GM18861 (cell line): Measurements from ENCODE around the gene MORN1.
A peak's percentile ranks its signal among the peaks of the same experiment; 100 is the strongest.
"Not testable (repeated sequence)": the region's sequence is repeated elsewhere in the genome, so short reads cannot be mapped to it uniquely, and the experiment has no call there.

Experiments used
- ATAC-seq: cut with Tn5 transposase; IDR thresholded peaks from one replicate; pipeline ENCODE4 v1.9.1; 2021; ENCODE audit not compliant: unreplicated experiment

Gene MORN1

DNA sequence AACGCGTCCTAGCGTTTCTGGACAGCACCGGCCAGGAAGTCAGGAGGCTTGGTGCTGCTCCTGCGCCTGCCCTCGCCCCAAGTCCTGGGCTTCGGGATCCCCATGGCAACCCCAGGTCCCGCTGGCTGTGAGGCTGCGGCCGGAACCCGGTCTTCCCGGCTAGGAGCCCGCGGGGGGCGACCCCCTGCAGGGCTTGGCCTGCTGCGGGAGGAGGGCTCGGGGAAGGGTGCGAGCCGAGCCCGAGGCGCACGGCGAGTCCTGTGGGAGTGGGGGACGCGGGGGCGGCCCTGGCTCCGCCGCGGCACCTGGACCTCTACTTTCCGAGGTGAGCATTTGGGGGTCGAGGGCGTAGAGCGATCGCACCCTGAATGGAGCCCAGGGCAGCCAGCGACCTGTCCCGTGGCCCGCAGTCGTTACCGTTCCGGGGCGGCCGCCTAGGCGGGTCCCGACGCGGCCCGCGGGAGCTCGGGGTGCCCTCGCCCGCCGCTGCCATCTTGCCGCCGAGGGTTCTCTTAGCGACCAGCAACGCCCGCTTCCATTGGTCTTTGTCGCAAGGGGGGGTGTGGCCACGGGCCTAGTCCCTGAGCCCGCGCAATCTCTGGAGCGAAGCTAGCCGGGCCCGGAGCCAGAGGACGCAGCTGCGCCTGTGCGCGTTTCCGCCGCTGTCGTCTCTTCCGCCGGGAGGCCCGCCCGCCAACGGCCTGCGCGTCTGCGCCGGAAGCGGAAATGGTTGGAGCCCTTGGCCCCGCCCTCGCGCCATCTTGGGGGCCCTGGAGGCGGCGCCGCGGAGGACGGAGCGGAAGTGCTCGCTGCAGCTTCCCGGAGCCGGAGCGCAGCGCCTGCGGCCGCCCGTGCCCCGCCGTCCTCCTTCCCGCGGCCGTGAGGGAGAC is at the start of gene MORN1, which contains the start of gene RER1:
MORN1 (minus strand) TSS at position 514 of the 890 bp plus-strand sequence; CDS start at position 493, 21 bp downstream.
RER1 (plus strand) TSS at position 801 of the 890 bp plus-strand sequence. CDS start 3,950 bp downstream, outside the sequence.
- peak; percentile 84 for ATAC-seq

DNA sequence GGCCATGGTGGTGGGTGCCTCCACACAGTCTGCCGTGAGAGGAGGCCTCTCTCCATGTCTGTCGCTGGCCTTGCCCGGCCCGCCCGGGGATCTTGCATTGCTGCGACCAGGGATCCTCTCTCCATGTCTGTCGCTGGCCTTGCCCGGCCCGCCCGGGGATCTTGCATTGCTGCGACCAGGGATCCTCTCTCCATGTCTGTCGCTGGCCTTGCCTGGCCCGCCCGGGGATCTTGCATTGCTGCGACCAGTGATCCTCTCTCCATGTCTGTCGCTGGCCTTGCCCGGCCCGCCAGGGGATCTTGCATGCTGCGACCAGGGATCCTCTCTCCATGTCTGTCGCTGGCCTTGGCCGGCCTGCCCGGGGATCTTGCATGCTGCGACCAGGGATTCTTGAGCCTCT is 49.0 kb upstream of the MORN1 start:
- ATAC-seq, result not testable (repeated sequence)

DNA sequence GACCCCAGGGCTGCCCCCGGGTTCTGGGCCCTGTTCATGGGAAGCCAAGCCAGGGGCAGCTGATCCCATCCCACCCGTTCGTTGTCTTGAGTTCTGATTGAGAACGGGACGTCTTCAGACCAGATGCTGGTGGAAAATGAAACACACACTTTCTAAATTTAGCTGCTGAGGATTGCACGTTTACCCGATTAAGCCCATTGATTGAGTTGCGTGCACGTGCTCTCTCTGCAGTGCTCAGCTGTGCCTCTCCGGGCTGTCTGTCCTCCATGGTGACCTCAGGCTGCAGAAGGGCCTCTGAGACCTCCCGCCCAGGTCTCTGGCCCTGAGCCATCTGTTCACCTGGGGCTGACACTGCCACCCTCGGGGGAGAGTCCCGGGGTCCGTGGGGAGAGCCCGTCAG is 48.0 kb upstream of the MORN1 start:
- ATAC-seq, result no peak

DNA sequence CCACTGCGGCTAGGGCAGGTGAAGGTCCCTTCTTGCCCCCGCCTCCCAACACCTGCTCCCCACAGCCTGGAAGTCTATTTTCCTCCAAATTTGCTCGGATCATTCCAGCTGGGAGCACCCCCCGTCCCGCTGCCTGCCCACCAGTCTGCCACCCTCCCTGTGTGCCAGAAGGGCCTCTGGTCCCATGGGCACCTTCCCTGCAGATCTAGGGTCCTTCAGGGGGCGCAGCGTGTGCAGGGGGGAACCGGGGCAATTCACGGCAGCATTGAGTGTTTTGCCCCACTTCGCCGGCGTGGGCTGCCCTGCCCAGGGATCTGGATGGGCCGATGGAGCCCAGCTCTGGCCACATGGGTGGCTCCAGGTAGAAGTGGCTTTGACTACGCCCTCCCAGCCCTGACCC is 47.3 kb upstream of the MORN1 start:
- ATAC-seq, result no peak

DNA sequence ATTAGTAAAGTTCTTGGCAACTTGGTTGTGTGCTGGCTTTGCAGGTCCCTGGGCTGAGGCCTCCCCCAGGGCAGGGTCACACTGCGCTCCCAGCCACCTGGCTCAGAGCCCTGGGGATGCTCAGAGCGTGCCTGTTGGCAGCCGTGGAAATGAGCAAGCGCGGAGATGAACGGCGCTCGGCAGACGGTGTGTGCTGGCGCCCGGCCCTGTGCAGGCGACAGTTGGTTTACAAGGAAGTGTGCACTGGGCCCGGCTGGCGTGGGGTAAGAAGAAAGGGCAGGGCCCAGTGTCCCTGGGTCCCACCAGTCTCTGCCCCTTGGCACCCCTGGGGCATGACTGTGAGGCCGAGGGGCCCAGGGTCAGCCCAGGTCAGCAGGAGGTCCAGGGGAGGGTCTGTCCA is 46.7 kb upstream of the MORN1 start:
- no peak for ATAC-seq

DNA sequence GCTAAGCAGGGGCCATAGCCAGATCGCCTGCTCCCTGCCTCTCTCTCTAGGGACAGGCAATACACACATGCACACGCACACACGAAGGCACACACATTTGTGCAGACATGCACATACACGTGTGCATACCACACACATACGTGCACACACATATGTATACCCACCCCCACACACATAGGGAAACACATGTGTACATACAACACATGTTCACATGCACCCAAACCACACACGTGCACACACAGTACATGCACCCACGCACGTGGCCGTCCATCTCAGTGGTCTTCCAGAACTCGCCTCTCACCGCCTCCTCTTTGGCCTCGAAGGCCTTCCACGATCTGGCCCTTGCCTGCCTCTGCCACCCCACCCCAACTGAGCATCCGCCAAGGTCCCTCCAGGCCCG is 46.3 kb upstream of the MORN1 start:
- ATAC-seq, result no peak

DNA sequence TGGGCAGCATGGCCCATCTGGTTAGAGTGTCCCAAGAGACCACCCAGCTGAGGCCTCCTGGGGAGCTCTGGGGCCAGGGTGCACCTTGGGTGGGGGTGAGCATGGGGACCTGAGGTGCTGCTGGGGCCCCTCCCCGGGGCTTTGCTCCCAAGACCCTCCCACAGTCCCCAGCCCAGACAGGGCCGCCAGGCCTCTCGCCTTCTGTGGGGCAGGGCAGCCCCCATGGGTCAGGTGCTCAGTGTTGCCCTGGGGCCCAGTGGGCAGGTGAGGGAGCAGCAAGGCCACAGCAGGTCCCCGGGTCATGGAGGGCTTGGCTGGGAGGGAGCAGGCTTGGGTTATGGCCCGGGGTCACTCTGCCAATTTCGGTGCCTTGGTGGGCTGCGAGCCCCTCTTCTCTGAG is 45.5 kb upstream of the MORN1 start:
- no peak for ATAC-seq

DNA sequence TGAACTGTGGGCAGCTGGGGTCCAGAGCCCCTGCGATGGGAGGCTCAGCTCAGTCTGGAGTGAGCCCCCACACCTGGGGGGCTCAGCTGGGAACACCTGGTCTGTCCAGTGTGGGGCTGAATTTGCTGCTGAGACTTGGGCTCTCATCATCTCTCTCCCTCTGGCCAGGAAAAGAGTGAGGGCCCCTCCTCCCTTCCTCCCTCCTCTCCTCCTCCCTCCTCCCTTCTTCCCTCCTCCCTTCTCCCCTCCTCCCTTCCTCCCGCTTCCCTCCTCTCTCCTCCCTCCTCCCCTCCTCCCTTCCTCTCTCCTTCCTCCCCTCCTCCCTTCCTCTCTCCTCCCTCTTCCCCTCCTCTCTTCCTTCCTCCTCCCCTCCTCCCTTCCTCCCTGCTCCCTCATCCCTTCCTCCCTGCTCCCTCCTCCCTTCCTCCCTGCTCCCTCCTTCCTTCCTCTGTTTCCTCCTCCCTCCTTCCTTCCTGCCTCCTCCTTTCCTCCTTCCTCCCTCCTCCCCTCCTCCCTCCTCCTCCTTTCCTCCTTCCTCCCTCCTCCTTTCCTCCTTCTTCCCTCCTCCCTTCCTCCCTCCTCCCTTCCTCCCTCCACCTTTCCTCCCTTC is 44.5 kb upstream of the MORN1 start:
- ATAC-seq, result no peak

DNA sequence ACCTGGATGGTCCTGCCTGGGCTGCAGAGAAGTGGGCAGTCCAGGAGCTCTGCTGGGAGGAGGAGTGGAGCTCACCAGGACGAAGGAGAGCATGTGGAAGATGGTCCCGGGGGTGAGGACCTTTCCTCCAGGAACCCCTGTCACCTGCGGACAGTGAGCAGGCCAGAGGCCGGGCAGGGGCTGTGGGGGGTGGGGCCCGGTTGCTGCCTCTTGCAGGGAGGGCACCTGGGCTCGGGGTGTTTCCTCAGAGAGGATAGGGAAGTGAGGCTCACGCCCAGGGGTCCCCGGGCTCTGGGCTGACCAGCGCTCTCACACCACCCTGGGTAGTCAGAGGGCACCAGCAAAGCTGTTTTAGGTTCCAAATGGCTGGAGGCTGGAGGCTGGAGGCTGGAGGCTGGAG is 43.7 kb upstream of the MORN1 start:
- ATAC-seq, result no peak

DNA sequence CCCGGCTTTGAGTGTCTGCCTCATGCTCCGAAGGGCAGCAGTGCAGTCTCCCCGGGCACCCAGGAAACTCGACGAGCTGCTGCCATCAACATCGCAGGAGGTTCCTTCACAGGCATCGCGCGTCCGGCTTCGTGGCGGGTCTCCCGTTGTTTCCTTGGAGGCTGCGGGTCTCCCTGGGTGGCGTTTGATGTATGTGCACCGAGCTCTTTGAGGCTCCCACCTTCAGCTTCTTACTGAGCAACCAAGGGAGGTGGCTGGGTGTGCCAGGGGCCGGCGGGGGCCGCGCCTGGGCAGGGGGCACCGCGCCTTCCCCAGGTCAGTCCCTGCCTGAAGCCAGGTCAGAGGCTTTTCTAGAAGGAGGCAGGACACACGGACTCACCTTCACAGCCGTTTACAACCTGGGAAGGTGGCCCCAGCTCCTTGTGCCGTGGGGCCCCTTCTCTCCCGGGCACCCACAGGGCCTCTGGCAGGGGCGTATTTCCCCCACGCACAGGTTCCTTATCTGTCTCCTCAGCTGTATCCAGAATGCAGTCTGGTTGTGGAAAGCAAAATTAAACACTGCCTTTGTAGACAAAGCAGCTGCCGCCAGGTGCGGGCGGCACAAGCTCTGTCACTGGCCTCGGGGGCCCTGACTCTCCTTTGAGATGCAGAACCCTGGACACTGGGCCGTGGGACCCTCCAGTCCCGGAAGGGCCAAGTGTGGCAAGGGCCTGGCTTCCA is 42.7 kb upstream of the MORN1 start:
- ATAC-seq, result no peak

DNA sequence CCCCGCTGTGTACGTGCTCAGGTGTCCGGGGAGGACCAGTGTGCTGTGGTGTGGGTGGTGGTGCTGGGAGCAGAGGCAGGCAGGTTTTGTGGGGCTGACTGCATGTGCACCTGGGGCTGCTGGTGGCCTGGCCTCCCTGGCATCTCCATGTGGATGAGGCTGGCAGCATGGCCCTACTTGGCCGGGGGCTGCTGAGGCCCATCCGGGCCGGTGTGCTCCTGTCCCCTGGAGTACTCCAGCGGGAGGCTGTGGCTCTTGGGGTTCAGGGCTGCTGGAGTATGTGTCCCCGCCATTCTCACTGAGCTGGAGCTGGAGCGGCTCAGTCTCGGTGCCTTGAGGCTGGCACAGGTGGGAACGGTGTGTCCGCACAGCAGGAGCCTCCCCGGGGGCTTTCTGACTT is 41.8 kb upstream of the MORN1 start:
- ATAC-seq, result no peak

DNA sequence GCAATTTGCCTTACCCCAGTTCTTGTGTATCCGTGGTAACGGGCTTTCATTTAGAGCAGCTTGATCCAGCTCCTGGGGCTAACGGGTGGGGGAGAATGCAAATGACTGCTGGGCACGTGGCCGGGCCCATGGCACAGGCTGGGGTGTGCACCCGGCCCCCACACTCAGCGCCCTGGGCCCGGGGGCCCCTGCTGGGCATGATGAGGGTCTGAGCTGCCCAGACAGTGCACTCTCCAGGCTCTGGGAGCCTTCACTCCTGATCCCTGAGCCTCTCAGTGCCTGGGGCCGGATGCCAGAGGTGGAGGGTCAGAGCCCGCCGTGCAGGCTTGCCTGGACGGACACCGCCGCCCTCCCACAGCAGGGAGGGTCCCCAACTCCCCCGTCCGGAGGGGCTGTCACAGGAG is 41.1 kb upstream of the MORN1 start:
- no peak for ATAC-seq

DNA sequence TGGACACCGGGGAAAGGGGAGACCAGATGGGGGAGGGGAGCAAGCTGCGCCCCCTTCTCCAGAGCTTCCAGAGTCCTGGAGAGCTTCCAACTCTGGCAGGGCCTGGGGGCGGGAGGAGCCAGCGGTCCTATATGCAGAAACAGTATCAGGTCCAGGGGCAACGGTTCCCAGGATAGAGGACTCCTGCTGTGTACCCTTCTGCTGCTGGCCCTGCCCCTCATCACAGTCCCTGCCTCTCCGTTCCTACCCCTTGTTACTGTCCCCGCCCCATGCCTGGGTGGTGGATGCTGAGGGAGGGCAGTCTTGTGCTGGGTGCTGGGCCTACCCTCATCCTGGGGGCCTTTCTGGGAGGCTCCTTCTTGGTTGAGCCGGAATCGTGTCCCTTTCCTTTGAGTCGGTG is 40.2 kb upstream of the MORN1 start:
- no peak for ATAC-seq

DNA sequence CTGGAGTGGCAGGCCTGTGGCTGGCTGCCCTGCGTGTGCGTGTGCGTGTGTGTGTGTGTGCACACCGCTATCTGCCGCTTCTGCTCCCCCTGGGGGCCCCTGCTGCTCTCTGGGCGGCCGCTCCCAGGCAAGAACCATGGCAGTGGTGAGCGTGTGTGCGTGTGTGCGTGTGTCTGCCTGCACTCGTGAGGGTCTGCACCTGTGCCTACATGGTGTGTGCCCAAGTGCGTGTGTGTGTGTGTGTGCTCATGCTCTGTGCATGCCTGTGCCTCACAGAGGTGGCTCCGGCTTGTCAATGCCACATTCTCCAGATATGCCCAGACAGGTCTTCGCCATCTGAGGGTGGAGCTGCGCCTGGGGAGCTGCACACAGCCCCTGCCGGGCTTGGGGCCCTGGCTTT is 39.7 kb upstream of the MORN1 start:
- no peak for ATAC-seq

DNA sequence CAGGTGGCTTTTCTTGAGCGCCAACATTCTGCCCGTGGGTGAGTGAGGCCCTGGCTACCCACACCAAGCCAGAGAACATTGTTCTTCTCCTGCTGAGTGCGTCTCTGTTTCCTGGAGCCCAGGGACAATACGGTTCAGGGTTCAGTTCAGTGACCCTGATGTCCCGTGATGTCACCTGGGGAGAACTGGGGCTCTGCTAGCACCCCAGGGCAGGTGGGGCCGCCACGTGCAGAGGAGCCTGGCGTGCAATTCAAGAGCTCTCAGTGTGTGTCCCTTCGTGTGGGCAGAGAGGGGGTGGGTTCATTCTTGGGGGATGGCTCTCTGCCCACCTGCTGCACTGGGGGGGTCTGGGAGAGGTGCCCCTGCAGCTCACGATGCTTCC is 39.2 kb upstream of the MORN1 start:
- no peak for ATAC-seq

DNA sequence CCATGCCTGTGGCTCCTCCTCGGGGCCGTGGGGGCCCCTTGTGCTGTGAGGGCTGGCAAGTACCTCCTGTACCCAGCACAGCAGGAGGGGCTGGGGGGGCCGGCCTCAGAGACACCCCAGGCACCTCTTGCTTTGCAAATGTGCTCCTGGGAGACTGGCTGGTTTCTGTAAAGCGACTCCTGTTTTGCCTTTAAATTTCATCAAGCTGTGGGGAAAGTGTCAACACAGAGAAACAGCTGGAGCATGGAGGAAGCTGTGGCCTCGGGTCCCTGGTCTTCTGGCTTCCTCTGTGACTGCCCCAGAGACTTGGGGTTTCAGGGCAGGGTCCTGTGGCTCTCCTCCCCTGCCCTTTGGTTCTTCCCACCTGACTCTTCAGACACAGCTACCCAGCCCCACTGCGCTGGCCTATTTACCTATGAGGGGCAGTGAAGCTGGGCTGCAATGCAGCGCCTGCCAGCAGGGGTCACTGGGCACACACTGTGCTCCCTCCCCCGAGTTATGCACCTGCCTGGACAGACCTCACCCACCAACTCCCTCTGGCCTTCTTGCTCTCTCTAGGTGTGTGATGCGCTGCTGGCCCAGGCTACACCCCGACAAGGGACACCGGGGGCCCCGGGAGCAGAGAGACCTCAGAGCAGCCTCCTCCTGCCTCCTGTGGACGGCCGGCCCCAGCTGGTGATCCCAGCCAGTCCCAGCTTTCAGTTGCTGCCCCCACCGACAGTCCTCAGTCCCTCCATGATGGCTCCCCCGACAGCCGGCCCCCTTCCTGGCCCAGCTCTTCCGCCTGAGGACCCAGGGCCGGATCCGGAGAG is 38.6 kb upstream of the MORN1 start:
- ATAC-seq, result no peak

DNA sequence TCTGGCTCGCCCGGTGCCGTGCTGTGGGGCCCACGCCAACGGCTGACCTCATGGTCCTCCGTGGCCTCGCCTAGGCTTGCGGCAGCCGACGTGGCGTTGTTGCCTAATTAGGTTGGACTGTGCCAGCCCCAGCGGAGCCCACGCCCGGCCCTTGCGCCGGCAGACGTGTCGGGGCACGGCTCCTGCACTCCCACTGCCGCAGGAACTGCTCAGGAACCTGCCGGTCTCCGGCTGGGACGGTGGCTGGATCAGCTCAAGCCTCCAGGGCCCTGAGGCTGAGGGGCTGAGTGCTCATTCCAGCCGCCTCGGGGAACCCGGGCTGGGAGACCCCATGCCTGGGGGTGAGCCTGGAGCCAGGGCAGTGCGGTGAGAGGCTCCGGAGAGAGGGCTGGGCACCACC is 37.1 kb upstream of the MORN1 start:
- ATAC-seq, result no peak

DNA sequence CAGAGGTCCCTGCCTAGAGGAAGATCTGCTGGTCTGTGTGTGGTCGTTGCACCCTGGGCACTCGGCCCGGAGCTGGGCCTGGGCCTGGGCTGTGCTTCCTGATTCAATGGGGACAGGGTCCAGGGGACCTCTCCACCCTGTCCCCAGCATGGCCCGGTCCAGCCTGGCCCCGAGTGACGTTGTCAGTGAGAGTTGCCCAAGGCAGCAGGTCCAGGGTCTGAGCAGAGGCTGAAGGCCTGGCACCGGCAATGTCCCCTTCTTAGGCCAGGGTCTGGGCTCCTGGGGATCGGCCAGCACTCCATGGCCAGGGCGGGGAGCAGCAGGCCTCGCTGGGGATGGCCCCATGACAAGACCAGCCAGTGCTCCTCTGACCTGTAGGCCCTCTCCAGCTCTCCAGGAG is 36.6 kb upstream of the MORN1 start:
- ATAC-seq, result no peak

DNA sequence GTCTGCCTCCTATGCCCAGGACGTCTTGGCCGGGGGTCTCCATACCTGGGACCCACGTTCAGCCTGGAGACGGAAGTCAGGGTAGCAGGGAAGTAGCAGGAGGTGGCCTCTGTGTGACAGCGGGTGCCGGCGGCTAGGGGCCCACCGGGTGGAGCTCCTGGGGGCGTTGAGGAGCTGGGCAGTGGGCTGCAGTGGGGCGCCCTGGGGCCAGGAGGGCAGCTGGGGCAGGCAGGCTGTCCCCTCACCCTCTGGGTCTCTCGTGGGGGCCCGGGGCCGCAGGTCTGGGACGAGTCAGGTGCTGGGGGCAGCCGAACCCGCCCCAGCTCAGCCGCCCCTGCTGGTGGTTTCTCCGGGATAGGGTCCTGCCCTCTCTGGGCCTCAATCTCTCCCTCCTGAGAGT is 35.7 kb upstream of the MORN1 start:
- ATAC-seq, result no peak

DNA sequence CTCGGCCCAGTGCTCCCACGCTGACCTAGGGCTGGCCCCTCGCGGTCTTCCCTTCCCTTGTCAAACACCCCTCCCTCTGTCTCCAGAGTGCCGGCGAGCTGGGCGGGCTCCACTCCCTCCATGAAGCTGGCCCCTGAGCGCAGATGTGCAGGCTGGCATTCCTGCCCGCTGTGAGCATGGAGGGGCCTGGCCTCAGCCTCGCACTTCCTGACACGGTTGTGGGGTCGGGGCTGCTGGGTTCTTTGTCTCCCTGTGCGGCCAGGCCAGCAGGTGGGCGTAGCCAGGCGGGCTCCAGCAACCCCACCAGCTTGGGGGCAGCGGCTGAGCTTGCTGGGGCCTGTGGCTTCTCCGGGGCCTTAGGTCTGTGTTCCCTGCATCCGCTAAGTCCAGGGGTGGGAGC is 35.2 kb upstream of the MORN1 start:
- ATAC-seq, result no peak

DNA sequence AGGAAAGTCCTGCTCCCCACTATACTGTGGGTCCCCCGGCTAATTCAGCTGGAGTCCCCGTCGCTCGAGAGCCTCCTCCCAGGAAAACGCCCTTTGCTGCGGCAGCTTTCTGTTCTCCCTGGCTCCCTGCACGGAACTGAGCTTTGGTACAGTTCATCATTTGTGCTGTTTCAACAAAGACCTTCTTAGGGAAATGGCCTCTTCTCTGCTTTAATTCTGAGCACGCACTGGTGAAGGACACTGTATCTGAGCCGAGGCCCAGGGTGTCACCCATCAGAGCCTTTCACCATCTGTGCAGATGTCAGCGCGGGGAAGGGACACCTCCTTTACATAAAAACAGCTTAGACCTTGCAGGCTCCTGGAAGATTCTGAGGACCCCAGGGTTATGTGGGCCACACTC is 34.5 kb upstream of the MORN1 start:
- no peak for ATAC-seq
